HepG2 (cell line): Measurements from ENCODE around the gene ERFL. TPM values are rescaled to one million over a fixed set of nuclear protein-coding genes. Genes with fewer than 3 reads are reported as not detected.

Source experiments
- ATAC-seq: fragments of 200-7000 bp; cut with Tn5 transposase; 3 replicates; pipeline ENCODE4 v1.9.1; 2020; ENCODE audit warnings: mild to moderate bottlenecking, moderate library complexity
- BruUV-seq: library from RNA; stranded (reverse); fragments of 400-500 nt; replicated peaks from 2 replicates; lab custom pipeline; 2021; lab: Mats Ljungman, UMichigan
- CTCF ChIA-PET: fragments of 300-600 bp; formaldehyde crosslinking; extraction: SDS; loops from one replicate; lab custom pipeline; 2021; ENCODE audit warnings: low total read pairs, inconsistent platforms, low intra/inter-chr PET ratio; lab: Yijun Ruan, JAX
- POLR2A ChIA-PET: fragments of 350-600 bp; sonication (Branson Sonifier 250); formaldehyde crosslinking; loops from one replicate; lab custom pipeline; 2020; ENCODE audit warnings: antibody characterized with exemption, inconsistent platforms; lab: Yijun Ruan, JAX
- DNase-seq: peaks from one replicate; pipeline ENCODE4 v3.0.0-alpha.2; 2015; ENCODE audit warnings: low spot score
- FAIRE-seq: peaks from 3 replicates; lab custom pipeline; 2011; peaks lifted over from hg19 to GRCh38; lab: Jason Lieb, UNC
- H2AFZ ChIP-seq: one replicate; pipeline ENCODE4 v1.6.1; 2011; ENCODE audit warnings: low read length, inconsistent platforms
- H3K27ac ChIP-seq: fragments of 300-600 bp; 3 replicates; pipeline ENCODE4 v1.8.0; 2011; ENCODE audit warnings: mixed run types, mild to moderate bottlenecking, mixed read lengths, low read length, inconsistent platforms; ENCODE audit not compliant: insufficient read depth; ENCODE audit errors: extremely low read length
- H3K27me3 ChIP-seq, 2 experiments: fragments of 200-600 bp in 1 of 2; 2 replicates in 1 of 2; 3 replicates in 1 of 2; pipeline versions ENCODE4 v1.6.0 to v1.8.0; 2011; ENCODE audit warnings: low read length in 2 of 2, mild to moderate bottlenecking in 2 of 2, moderate library complexity in 2 of 2, inconsistent platforms in 1 of 2; ENCODE audit not compliant: insufficient read depth in 2 of 2, control insufficient read depth in 1 of 2
- H3K36me3 ChIP-seq, 2 experiments: fragments of 200-600 bp in 1 of 2; replicated peaks in 1 of 2; 2 replicates in 1 of 2; 3 replicates in 1 of 2; pipeline versions ENCODE4 v1.5.1 to v1.8.0; 2011; ENCODE audit warnings: low read length in 2 of 2, inconsistent platforms in 1 of 2; ENCODE audit not compliant: insufficient read depth in 2 of 2, control insufficient read depth in 1 of 2
- H3K4me1 ChIP-seq: 2 replicates; pipeline ENCODE4 v1.5.1; 2012; ENCODE audit warnings: low read length, inconsistent platforms; ENCODE audit not compliant: insufficient read depth
- H3K4me2 ChIP-seq: 2 replicates; pipeline ENCODE4 v1.6.0; 2011; ENCODE audit warnings: low read depth, low read length, inconsistent platforms
- H3K4me3 ChIP-seq, 3 experiments: fragments of 200-600 bp in 1 of 3; sonication (generic), shearing (Covaris generic) in 1 of 3; replicated peaks in 1 of 3; 2 replicates each; pipeline ENCODE4 v1.5.1; 2011 to 2016; ENCODE audit warnings: low read length in 3 of 3, inconsistent platforms in 2 of 3, low read depth in 2 of 3, mild to moderate bottlenecking in 2 of 3, control low read depth in 1 of 3, mixed read lengths in 1 of 3; ENCODE audit not compliant: insufficient read depth in 1 of 3
- H3K79me2 ChIP-seq: one replicate; pipeline ENCODE4 v1.6.1; 2011; ENCODE audit warnings: low read length, inconsistent platforms; ENCODE audit not compliant: insufficient read depth
- H3K9ac ChIP-seq: 2 replicates; pipeline ENCODE4 v1.6.0; 2011; ENCODE audit warnings: mild to moderate bottlenecking, low read depth, low read length, inconsistent platforms; ENCODE audit not compliant: insufficient read depth
- H3K9me3 ChIP-seq: 2 replicates; pipeline ENCODE4 v1.5.1; 2012; ENCODE audit warnings: mild to moderate bottlenecking, low read length
- H4K20me1 ChIP-seq: 2 replicates; pipeline ENCODE4 v1.6.0; 2011; ENCODE audit warnings: inconsistent platforms, mild to moderate bottlenecking, low read length, moderate library complexity; ENCODE audit not compliant: insufficient read depth
- ARNT2 ChIP-seq: sonication (generic); formaldehyde crosslinking; IDR thresholded peaks from 2 replicates; pipeline ENCODE4 v1.8.0; 2022; ENCODE audit warnings: mild to moderate bottlenecking, low read depth, missing genetic modification reagents, moderate library complexity
- ETV5 ChIP-seq: IDR thresholded peaks from 2 replicates; pipeline ENCODE4 v1.6.1; 2018; ENCODE audit warnings: missing biosample characterization, missing genetic modification reagents, inconsistent platforms, borderline replicate concordance
- GZF1 ChIP-seq: sonication (generic); formaldehyde crosslinking; IDR thresholded peaks from 2 replicates; pipeline ENCODE4 v1.5.1; 2020; ENCODE audit warnings: mild to moderate bottlenecking, missing genetic modification reagents
- HCFC1 ChIP-seq: fragments of 150-350 bp; IDR thresholded peaks from 2 replicates; pipeline ENCODE4 v1.6.1; 2014; ENCODE audit warnings: low read depth, low read length
- IRF2 ChIP-seq: IDR thresholded peaks from 2 replicates; pipeline ENCODE4 v1.6.1; 2018; ENCODE audit warnings: missing genetic modification reagents, missing compliant biosample characterization
- RORA ChIP-seq: sonication (generic); formaldehyde crosslinking; IDR thresholded peaks from 2 replicates; pipeline ENCODE4 v1.5.0; 2020; ENCODE audit warnings: mild to moderate bottlenecking, missing genetic modification reagents, moderate library complexity
- SP4 ChIP-seq: sonication (generic); formaldehyde crosslinking; IDR thresholded peaks from 2 replicates; pipeline ENCODE4 v1.8.1; 2023; ENCODE audit warnings: mild to moderate bottlenecking, missing genetic modification reagents
- SP5 ChIP-seq: IDR thresholded peaks from 2 replicates; pipeline ENCODE4 v1.6.1; 2016; ENCODE audit warnings: low read depth, borderline replicate concordance
- TP53 ChIP-seq: sonication (generic); formaldehyde crosslinking; conservative IDR thresholded peaks from 2 replicates; pipeline ENCODE4 v1.4.0; 2020; ENCODE audit warnings: missing genetic modification reagents
- ZFX ChIP-seq: sonication (generic); formaldehyde crosslinking; IDR thresholded peaks from 2 replicates; pipeline ENCODE4 v1.4.0; 2020; ENCODE audit warnings: mild to moderate bottlenecking, low read depth, missing genetic modification reagents, moderate library complexity
- ZNF557 ChIP-seq: sonication (generic); formaldehyde crosslinking; IDR thresholded peaks from 2 replicates; pipeline ENCODE4 v1.4.0; 2020; ENCODE audit warnings: missing genetic modification reagents
- ZNF768 ChIP-seq: sonication (generic); formaldehyde crosslinking; IDR thresholded peaks from 2 replicates; pipeline ENCODE4 v1.4.0; 2020; ENCODE audit warnings: missing genetic modification reagents
- WGBS: methylation state at CpG from one replicate; pipeline ENCODE4 v1.1.6; 2017; ENCODE audit warnings: low lambda C conversion rate; 5-methylcytosine and 5-hydroxymethylcytosine counted together
- in situ Hi-C: cut with HindIII; loops from 2 replicates; pipeline ENCODE4 v1.10.0; 2017; ENCODE audit warnings: low pct_unique_long_range_greater_than_20kb; ENCODE audit not compliant: extremely low pct_ligation_motif_present
- intact Hi-C: fragments of 100-400 bp; cut with micrococcal nuclease; formaldehyde crosslinking; loops from one replicate; pipeline ENCODE4 v1.10.0; 2022; ENCODE audit not compliant: unreplicated experiment
- polyA plus RNA-seq, 8 experiments: library from polyadenylated mRNA; depleted of rRNA in 3 of 8; stranded (reverse) in 7 of 8; unstranded in 1 of 8; fragments of >200 nt; fragmentation: Illumina TruSeq in 4 of 8; extraction: Trizol in 4 of 8; gene quantifications; 2 replicates each; pipeline versions ENCODE4 v1.2.1 to v1.2.3, GENCODE V29; 2011 to 2016; ENCODE audit warnings: low read depth in 4 of 8, missing spikeins in 1 of 8, mixed read lengths in 1 of 8; ENCODE audit not compliant: insufficient read depth in 1 of 8
- total RNA-seq, 5 experiments: library from RNA; depleted of rRNA; stranded (reverse); fragments of >200 nt; fragmentation: Illumina TruSeq; extraction: Trizol; gene quantifications; 2 replicates each; pipeline ENCODE4 v1.2.3, GENCODE V29; 2016; ENCODE audit warnings: low read depth in 1 of 5
- TF ChIP-seq, protein P1 (sequence below): sonication (generic); formaldehyde crosslinking; IDR thresholded peaks from 2 replicates; pipeline ENCODE4 v1.4.0; 2020; ENCODE audit warnings: mild to moderate bottlenecking, missing genetic modification reagents
- TF ChIP-seq, protein P2 (sequence below): sonication (generic); formaldehyde crosslinking; IDR thresholded peaks from 2 replicates; pipeline ENCODE4 v1.4.0; 2020; ENCODE audit warnings: mild to moderate bottlenecking, missing genetic modification reagents

The ERFL gene
- total and polyA plus RNA-seq, 2 of the 13 experiments (the other 11 are each of a cell fraction or from before 2014, with no cell fraction given): not detected

DNA sequence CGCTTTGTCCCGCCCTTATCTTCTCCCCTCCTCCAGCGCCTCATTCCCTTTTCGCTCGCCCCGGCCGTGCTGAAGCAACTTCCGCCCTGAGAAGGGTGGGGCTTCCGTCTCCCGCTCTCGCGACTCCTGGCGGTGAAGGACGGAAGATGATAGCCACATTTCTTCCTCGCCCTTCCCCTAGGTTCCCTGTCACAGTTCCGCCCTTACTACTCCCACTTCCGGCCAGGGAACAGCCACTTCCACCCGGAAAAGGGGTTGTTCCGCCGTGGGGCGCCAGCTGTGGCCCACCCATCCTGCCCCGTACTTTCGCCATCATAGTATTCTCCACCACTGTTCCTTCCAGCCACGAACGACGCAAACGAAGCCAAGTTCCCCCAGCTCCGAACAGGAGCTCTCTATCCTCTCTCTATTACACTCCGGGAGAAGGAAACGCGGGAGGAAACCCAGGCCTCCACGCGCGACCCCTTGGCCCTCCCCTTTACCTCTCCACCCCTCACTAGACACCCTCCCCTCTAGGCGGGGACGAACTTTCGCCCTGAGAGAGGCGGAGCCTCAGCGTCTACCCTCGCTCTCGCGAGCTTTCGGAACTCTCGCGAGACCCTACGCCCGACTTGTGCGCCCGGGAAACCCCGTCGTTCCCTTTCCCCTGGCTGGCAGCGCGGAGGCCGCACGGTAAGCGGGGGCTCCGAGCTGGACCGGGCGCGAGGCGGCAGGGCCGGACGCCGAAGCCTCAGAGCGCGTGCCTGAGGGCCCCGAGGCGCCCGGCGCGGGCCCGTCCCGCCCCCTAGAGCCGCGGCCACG lies 68.4 kb downstream of the ERFL start, which contains the start of gene RPS19:
RPS19 (plus strand) TSS at position 638 of the 801 bp plus-strand sequence. CDS start 520 bp downstream, outside the sequence.
- peaks cover 44% of the 10 kb centered on the region for H3K4me1 ChIP-seq
- peak; percentile 99 for FAIRE-seq
- TF ChIP-seq ZFX (CRISPR knock-in tag) (peak; percentile 94), TP53 (CRISPR knock-in tag) (peak; percentile 95; the same call in 1 of the 2 replicates), GZF1 (CRISPR knock-in tag) (no peak), ZNF768 (peak; percentile 62), IRF2 (CRISPR knock-in tag) (peak; percentile 75), ZNF557 (CRISPR knock-in tag) (no peak), SP4 (CRISPR knock-in tag) (peak; percentile 96), SP5 (peak; percentile 82), ETV5 (peak; percentile 87), RORA (CRISPR knock-in tag) (no peak), ARNT2 (CRISPR knock-in tag) (peak; percentile 99), HCFC1 (peak; percentile 88)
- TF ChIP-seq, protein P1, sequence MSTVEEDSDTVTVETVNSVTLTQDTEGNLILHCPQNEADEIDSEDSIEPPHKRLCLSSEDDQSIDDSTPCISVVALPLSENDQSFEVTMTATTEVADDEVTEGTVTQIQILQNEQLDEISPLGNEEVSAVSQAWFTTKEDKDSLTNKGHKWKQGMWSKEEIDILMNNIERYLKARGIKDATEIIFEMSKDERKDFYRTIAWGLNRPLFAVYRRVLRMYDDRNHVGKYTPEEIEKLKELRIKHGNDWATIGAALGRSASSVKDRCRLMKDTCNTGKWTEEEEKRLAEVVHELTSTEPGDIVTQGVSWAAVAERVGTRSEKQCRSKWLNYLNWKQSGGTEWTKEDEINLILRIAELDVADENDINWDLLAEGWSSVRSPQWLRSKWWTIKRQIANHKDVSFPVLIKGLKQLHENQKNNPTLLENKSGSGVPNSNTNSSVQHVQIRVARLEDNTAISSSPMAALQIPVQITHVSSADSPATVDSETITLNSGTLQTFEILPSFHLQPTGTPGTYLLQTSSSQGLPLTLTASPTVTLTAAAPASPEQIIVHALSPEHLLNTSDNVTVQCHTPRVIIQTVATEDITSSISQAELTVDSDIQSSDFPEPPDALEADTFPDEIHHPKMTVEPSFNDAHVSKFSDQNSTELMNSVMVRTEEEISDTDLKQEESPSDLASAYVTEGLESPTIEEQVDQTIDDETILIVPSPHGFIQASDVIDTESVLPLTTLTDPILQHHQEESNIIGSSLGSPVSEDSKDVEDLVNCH: no peak
- TF ChIP-seq, protein P2, sequence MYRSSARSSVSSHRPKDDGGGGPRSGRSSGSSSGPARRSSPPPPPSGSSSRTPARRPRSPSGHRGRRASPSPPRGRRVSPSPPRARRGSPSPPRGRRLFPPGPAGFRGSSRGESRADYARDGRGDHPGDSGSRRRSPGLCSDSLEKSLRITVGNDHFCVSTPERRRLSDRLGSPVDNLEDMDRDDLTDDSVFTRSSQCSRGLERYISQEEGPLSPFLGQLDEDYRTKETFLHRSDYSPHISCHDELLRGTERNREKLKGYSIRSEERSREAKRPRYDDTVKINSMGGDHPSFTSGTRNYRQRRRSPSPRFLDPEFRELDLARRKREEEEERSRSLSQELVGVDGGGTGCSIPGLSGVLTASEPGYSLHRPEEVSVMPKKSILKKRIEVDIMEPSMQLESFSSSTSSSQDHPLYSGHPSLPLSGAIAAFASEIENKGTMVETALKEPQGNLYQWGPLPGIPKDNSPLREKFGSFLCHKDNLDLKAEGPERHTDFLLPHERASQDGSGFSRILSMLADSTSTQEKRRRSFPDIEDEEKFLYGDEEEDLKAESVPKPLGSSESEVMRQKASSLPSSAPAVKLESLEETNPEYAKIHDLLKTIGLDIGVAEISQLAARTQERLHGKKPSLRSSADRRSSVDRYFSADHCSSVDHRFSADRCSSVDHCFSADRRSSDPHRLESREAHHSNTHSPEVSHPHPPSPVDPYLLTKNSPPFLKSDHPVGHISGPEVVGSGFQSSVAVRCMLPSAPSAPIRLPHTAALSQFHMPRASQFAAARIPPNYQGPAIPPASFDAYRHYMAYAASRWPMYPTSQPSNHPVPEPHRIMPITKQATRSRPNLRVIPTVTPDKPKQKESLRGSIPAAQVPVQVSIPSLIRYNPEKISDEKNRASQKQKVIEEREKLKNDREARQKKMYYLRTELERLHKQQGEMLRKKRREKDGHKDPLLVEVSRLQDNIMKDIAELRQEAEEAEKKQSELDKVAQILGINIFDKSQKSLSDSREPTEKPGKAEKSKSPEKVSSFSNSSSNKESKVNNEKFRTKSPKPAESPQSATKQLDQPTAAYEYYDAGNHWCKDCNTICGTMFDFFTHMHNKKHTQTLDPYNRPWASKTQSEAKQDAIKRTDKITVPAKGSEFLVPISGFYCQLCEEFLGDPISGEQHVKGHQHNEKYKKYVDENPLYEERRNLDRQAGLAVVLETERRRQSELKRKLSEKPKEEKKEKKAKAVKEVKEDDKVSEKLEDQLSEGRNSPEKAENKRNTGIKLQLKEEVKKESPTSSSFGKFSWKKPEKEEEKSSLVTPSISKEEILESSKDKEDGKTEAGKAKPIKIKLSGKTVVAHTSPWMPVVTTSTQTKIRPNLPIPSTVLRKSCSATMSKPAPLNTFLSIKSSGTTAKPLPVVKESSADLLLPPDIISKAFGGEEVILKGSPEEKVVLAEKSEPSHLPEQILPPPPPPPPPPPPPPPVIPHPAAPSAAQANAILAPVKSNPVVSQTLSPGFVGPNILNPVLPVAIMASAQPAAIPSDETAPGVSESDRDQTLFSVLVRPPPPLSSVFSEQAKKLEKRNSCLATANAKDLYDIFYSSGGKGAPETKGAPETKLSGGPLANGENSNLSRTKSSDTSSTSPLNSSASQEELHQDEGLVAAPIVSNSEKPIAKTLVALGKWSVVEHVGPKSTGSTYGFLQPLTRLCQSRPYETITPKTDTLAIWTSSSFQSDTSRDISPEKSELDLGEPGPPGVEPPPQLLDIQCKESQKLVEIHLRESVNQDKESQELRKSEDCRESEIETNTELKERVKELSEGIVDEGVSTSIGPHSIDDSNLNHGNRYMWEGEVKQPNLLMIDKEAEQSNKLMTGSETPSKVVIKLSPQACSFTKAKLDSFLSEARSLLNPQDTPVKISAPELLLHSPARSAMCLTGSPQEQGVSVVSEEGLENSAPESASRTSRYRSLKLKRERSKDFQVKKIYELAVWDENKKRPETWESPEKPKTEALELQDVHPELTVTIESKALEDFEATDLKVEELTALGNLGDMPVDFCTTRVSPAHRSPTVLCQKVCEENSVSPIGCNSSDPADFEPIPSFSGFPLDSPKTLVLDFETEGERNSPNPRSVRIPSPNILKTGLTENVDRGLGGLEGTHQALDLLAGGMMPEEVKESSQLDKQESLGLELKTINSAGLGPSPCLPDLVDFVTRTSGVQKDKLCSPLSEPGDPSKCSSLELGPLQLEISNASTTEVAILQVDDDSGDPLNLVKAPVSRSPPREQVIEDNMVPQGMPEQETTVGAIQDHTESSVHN (CRISPR knock-in tag): 0 out of 2 replicates have a peak, but pooled peaks have one; percentile 43

More for the DNA sequence above, 68.4 kb downstream of the ERFL start, which contains the start of gene RPS19:
- ATAC-seq (peak; percentile 90), DNase-seq (peak; percentile 97)
- Histone ChIP-seq H4K20me1 (peaks cover 40% of the 10 kb centered on the region), H3K27ac (peak within 1 kb of the TSS; percentile 84), H3K4me2 (peak within 1 kb of the TSS; percentile 87), H3K9ac (peak within 1 kb of the TSS; percentile 99), H3K4me3 (peak within 1 kb of the TSS; percentile 85 to 99 (median 95)), H3K9me3 (no peaks in the 10 kb centered on the region), H3K79me2 (peaks cover 47% of the 10 kb centered on the region), H3K27me3 (peaks cover 0 to 6% of the 10 kb centered on the region in 2 experiments; a peak in 2 of 5 replicates), H3K36me3 (peaks cover 20 to 41% of the 10 kb centered on the region in 2 experiments), H2AFZ (no peak within 1 kb of the TSS)
- intact Hi-C loops (no loop called here), in situ Hi-C loops (no loop called here)
- ChIA-PET POLR2A (interaction anchor here (0.6 to 3.6 kb wide), 19 partner anchors 9 to 1511 kb away, joined by 3 to 72 read pairs (median 4); partner anchors contain the start of genes C19orf47, CEACAM1, DMAC2 and HNRNPUL1), CTCF (no interaction called here)
- under 1% methylated on average over 42 of the region's 76 CpGs for WGBS
- TSS peak; percentile 97 for BruUV-seq
